Fibroblast of pulmonary artery (primary cell): Measurements from ENCODE around the gene ELL.

ENCODE experiments used
- DNase-seq: peaks from one replicate; pipeline ENCODE4 v3.0.0-alpha.2; 2010; ENCODE audit warnings: low read depth
- H3K4me3 ChIP-seq: replicated peaks from 2 replicates; pipeline ENCODE4 v1.5.1; 2011; ENCODE audit warnings: low read depth, mild to moderate bottlenecking, control low read depth, low read length, moderate library complexity
- TF ChIP-seq, protein P1 (sequence below): IDR thresholded peaks from 2 replicates; pipeline ENCODE4 v1.5.1; 2011; ENCODE audit warnings: mild to moderate bottlenecking, control low read depth, low read length, inconsistent platforms; ENCODE audit errors: missing control alignments

ELL gene

GRCh38 chr19:18469069-18469846, 52.6 kb downstream of the ELL start:
- no peak overlapping the region for H3K4me3 ChIP-seq
- DNase-seq = peak; percentile 77
- TF ChIP-seq, protein P1, sequence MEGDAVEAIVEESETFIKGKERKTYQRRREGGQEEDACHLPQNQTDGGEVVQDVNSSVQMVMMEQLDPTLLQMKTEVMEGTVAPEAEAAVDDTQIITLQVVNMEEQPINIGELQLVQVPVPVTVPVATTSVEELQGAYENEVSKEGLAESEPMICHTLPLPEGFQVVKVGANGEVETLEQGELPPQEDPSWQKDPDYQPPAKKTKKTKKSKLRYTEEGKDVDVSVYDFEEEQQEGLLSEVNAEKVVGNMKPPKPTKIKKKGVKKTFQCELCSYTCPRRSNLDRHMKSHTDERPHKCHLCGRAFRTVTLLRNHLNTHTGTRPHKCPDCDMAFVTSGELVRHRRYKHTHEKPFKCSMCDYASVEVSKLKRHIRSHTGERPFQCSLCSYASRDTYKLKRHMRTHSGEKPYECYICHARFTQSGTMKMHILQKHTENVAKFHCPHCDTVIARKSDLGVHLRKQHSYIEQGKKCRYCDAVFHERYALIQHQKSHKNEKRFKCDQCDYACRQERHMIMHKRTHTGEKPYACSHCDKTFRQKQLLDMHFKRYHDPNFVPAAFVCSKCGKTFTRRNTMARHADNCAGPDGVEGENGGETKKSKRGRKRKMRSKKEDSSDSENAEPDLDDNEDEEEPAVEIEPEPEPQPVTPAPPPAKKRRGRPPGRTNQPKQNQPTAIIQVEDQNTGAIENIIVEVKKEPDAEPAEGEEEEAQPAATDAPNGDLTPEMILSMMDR = peak; percentile 82

DNA sequence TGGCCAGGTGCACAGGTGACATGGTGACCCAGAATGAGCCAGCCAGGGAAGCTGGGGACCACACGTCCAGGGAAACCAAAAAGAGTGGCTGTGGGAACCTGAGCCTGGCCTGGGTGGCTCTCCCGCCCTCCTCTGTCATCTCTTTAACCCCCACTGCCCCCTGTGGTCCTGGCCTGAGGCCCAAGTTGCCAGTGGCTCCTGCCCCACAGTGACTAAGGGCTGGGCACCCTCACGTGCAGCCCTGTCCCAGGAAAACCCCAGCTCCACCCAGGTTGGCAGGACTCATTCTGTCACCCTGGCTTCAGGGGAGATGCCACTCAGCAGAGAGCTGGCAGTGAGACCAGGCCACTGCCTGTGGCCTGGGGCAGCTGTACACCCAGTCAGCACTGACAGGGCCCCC, 53.4 kb downstream of the ELL start:
- no peak for DNase-seq
- H3K4me3 ChIP-seq = no peak overlapping the region
- TF ChIP-seq, protein P1 = no peak

DNA sequence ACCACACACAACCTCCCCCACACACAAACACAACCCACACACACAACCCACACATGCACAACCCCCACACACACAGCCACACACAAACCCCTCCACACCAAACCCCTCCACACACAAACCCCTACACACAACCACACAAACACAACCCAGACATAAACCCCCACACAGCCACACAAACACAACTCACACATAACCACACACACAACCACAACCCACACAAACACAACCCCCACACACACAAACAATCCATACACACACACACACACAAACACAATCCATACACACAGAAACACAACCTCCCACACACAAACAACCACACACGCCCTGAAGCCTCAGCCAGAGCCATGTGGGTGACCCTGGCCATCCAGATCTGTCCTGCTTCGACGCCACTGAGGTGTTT, 53.9 kb downstream of the ELL start:
- no peak for DNase-seq
- TF ChIP-seq, protein P1 = no peak
- H3K4me3 ChIP-seq = no peak overlapping the region

GRCh38 chr19:18466354-18466753, 55.5 kb downstream of the ELL start:
- TF ChIP-seq, protein P1 = no peak
- H3K4me3 ChIP-seq = no peak overlapping the region
- no peak for DNase-seq

- TF ChIP-seq, protein P1 = no peak
- H3K4me3 ChIP-seq = no peak overlapping the region
- no peak for DNase-seq
Observed at GRCh38 chr19:18465964-18466339, 55.9 kb downstream of the ELL start.

DNA sequence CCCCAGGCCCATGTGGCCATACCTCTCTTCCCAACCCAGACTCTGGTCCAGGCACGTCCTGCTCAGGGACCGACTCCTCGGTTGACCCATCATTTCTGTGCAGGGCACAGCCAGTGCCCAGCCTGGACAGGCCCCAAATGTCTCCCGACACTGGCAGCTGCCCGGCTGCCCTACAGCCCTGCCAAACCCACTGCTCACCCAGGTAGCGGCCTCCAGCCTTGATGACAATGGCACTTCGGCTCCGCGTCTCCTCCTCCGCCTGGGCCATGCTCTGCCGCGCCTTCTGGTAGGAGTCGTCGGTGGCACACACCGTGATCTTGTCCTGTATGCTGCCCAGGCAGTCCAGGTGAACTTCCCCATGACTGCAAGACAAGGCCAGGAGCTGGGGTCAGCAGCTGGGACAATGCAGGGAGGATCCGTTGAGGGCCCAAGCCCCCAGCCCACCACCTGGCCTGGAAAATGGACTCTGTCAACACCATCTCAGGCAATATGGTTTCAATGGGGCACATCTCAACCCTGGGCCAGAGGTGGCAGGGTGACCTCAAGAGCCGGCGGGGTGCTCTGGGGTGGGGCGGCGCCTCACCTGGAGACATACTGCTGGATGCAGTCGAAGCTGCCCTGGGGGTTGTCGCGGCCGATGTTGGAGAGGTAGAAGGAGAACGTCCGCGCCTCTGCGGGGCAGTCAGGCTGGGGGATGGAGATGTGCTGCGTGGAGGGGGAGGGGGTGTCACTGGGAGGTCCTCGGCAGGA, 56.5 kb downstream of the ELL start:
- no peak for DNase-seq
- H3K4me3 ChIP-seq = no peak overlapping the region
- TF ChIP-seq, protein P1 = no peak
